ENCODE results near the gene LAMA1.
A peak's percentile ranks its signal among the peaks of the same experiment; 100 is the strongest.

Gene LAMA1

GRCh38 chr18:7023581-7023980 is 94.0 kb downstream of the LAMA1 start:
- TF ChIP-seq, protein P1, sequence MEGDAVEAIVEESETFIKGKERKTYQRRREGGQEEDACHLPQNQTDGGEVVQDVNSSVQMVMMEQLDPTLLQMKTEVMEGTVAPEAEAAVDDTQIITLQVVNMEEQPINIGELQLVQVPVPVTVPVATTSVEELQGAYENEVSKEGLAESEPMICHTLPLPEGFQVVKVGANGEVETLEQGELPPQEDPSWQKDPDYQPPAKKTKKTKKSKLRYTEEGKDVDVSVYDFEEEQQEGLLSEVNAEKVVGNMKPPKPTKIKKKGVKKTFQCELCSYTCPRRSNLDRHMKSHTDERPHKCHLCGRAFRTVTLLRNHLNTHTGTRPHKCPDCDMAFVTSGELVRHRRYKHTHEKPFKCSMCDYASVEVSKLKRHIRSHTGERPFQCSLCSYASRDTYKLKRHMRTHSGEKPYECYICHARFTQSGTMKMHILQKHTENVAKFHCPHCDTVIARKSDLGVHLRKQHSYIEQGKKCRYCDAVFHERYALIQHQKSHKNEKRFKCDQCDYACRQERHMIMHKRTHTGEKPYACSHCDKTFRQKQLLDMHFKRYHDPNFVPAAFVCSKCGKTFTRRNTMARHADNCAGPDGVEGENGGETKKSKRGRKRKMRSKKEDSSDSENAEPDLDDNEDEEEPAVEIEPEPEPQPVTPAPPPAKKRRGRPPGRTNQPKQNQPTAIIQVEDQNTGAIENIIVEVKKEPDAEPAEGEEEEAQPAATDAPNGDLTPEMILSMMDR (IDR thresholded peaks at IDR 0.05): no peak

DNA sequence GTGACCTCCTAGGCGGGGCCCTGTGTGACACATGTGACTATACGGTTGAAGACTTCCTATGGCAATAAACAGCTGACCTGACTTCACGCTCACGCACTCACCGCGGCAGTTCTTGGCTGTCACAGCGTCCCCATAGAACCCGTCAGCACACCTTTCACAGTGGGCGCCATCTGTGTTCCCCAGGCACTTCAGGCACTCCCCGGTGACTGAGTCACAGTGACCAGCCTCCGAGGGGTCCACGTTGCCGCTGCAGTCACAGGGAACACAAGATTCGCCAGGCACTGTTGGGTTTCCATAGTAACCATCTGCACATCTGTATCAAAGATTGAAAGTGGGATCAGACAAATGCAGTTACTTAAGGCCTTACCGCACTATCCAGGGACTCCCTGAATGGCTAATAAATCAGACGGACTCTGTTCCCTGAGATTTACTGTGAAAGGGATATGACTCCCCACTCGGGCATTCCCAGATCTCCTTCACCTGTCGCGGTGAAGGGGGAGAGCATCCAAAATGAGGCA is 94.5 kb downstream of the LAMA1 start:
- TF ChIP-seq, protein P1 (IDR thresholded peaks at IDR 0.05): no peak

GRCh38 chr18:7021994-7022840 is 95.4 kb downstream of the LAMA1 start:
- TF ChIP-seq, protein P1 (IDR thresholded peaks at IDR 0.05): peak; percentile 93

DNA sequence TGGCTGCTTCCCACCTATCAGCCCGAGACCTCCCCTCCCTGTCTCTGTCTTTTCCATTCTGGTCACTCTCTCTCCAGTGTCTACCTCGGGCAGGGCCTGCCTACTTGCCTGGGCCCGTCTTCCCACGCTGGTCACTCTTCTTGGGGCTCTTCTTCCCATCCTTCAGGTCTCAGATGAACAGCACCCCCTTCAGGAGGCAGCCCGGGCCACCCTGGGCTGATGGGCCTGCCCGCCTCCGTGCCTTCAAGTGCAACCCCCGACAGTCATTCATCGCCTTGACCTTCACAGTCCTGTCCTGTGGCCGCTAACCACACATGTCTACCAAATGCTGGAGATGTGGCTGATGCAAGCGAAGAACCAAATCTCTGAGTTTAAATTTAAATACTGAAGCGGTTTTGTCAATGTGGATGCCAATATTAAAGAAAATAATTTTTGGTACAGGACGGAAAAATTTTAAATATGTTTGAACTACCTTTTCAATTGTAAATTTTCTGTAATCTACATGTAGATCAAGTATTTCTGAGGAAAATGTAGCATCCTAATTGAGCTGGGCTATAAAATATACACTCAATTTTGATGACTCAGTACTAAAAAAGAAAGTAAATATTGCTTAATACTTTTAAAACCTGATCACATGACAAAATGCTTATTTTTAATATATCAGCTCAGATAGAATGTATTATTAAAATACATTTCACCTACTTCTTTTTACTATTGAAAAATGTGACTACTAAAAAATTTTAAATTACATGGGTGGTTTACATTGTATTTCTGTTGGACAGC is 96.4 kb downstream of the LAMA1 start:
- TF ChIP-seq, protein P1 (IDR thresholded peaks at IDR 0.05): peak; percentile 14; the same call in 1 of the 2 replicates

GRCh38 chr18:7017013-7017412 is 100.6 kb downstream of the LAMA1 start:
- TF ChIP-seq, protein P1 (IDR thresholded peaks at IDR 0.05): no peak

DNA sequence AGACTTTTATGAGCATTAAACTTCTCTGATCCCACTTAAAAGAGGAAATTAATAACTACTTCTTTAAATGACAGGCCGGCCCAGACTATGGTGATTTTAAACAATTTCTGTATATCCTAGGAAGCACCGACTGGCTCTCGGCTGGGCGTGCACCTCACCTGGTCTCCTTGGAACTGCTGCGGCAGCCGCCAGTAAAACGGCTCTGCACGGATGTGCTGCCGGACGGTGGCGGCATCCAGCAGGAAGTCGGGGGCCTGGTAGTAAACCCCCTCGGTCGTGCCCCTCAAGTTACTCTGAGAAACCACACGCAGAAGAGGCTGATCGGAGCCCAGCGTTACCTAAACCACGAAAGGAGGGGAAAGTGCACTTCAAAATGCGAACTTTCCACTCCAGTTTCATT is 106.5 kb downstream of the LAMA1 start:
- TF ChIP-seq, protein P1 (IDR thresholded peaks at IDR 0.05): no peak

DNA sequence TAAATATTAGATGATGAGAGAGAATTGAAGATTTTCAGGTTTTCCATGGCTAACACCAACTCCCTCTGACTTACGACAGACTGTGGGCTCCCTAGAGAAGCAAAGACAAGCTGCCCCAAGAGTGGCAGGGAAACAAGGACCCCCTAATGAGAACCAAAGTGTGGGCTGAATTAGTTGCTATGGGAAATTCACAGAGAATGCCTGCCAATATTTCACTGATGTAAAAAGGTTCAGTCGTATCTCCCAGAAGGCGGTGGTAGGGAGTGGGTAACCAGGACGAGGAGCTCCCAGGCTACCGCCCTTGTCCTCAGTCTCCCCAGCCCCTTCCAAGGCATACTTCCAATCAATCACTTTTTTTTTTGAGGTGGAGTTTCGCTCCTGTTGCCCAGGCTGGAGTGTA is 113.6 kb downstream of the LAMA1 start:
- TF ChIP-seq, protein P1 (IDR thresholded peaks at IDR 0.05): no peak
